ENCODE measurements around the gene MYPOP.

DNA sequence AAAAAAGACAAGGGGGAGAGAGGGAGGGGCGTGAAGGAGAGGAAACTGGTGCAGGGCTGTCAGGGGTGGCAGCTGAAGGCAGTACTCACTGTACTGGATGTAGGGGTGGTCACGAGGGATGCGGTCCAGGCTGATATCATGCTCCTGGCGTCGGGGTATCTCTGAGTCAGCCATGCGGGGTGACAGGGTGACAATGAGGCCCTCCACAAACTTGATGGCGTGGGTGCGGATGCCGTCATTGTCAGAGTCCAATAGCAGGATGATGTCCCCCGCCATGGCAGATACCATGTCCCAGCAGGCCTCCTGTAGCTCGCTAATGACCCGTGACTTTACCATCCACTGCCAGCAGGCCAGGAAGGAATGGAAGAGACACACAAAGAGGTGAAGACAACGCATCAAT lies 54.8 kb downstream of the MYPOP start:
- no peak for TF ChIP-seq POLR2A (IDR thresholded peaks at IDR 0.05; ENCODE audit: borderline replicate concordance, extremely low read depth, insufficient read depth, insufficient read length)
- no peak for TF ChIP-seq RAD21 (IDR thresholded peaks at IDR 0.05; ENCODE audit: low read depth)
- TF ChIP-seq EZH2 (IDR thresholded peaks at IDR 0.05) = no peak
- no peak for TF ChIP-seq EZH2phosphoT487 (IDR thresholded peaks at IDR 0.05; ENCODE audit: borderline replicate concordance)
